ENCODE data around the gene TMEM9. TPM values are rescaled to one million over a fixed set of nuclear protein-coding genes. Genes with fewer than 3 reads are reported as not detected.

The TMEM9 gene
- polyA plus RNA-seq, 3 donors, result 13.6 to 43.6 (median 22.4) TPM

DNA sequence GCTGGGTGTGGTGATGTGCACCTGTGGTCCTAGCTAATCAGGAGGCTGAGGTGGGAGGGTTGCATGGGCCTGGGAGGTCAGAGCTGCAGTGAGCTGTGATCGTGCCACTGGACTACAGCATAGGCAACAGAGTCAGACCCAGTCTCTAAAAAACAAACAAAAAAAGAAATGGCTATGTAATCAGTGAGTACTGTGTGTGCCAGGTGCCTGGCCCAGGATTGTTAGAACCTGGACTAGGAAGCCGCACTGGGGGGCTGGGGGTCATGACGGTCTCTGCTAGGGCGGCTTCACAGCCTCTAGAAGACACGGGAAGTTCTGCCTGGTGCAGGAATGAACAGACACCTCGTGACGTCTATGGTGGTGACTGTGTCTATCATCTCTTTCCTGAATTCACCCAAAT is 8.5 kb downstream of the TMEM9 start:
- Histone ChIP-seq H3K4me1 (ENCODE audit: control insufficient read depth in 1 of 2, insufficient read depth in 2 of 2, low read length in 2 of 2) (no peaks in the 10 kb centered on the region), H3K9me3 (replicated peaks in 1 of 2; ENCODE audit: control insufficient read depth in 1 of 2, insufficient read depth in 1 of 2, low read length in 2 of 2) (no peaks in the 10 kb centered on the region), H2AFZ (ENCODE audit: insufficient read depth, low read depth, low read length, poor library complexity, severe bottlenecking) (no peak overlapping the region), H3K27me3 (ENCODE audit: control insufficient read depth in 2 of 2, insufficient read depth in 2 of 2, low read length in 2 of 2) (no peaks in the 10 kb centered on the region), H3K4me3 (replicated peaks in 1 of 3; ENCODE audit: low read depth in 2 of 3, low read length in 3 of 3) (no peak overlapping the region), H3K4me2 (replicated peaks; ENCODE audit: extremely low read depth, low read length, poor library complexity, severe bottlenecking) (no peak overlapping the region), H3K27ac (ENCODE audit: low read depth in 1 of 2, low read length in 2 of 2) (no peak overlapping the region), H4K20me1 (ENCODE audit: insufficient read depth, low read length) (no peaks in the 10 kb centered on the region), H3K36me3 (replicated peaks in 1 of 2; ENCODE audit: control insufficient read depth in 1 of 2, insufficient read depth in 2 of 2, low read length in 2 of 2) (peaks cover 80 to 97% of the 10 kb centered on the region in 2 donors), H3K79me2 (ENCODE audit: insufficient read depth, low read length) (no peaks in the 10 kb centered on the region), H3K9ac (ENCODE audit: insufficient read depth, low read length, poor library complexity, severe bottlenecking) (no peak overlapping the region)
- no peak overlapping the region for H3K27ac Mint-ChIP-seq
- TF ChIP-seq CTCF (IDR thresholded peaks at IDR 0.05), result no peak
- no peaks in the 10 kb centered on the region for H3K9me3 Mint-ChIP-seq
- WGBS (ENCODE audit: insufficient coverage), result 97% methylated on average over 5 of the region's 7 CpGs
- H3K36me3 Mint-ChIP-seq, result peaks cover 81 to 89% of the 10 kb centered on the region in 2 donors
- H3K27me3 Mint-ChIP-seq (ENCODE audit: low read depth in 3 of 3), result peaks cover 0 to 2% (median 1%) of the 10 kb centered on the region in 3 donors
- no peak overlapping the region for H3K4me3 Mint-ChIP-seq
- no peak for DNase-seq
- H3K4me1 Mint-ChIP-seq, result no peaks in the 10 kb centered on the region
- intact Hi-C loops (cut with micrococcal nuclease), result no loop called here

DNA sequence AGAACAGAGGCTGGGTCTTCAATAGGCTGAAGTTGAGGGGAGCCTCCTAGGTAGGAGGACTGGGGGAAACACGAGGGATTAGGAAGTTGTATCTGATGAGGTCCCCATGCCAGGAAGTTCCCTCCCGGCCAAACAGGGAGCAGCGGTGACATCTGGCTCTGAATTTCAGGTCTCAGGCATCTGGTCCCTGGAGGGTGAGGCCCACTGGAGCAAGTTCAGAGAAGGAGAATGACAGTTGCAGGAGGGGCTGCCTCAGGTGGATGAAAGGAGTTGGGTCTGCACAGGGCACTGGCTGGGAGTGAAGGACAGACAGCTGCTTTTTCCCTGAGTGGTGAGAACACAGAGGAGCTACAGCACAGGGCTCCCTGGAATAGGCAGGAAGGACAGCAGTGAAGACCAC is 9.1 kb downstream of the TMEM9 start:
- Histone ChIP-seq H3K4me3 (replicated peaks in 1 of 3; ENCODE audit: low read depth in 2 of 3, low read length in 3 of 3) (no peak overlapping the region), H2AFZ (ENCODE audit: insufficient read depth, low read depth, low read length, poor library complexity, severe bottlenecking) (no peak overlapping the region), H3K4me2 (replicated peaks; ENCODE audit: extremely low read depth, low read length, poor library complexity, severe bottlenecking) (no peak overlapping the region), H3K9ac (ENCODE audit: insufficient read depth, low read length, poor library complexity, severe bottlenecking) (no peak overlapping the region), H3K79me2 (ENCODE audit: insufficient read depth, low read length) (no peaks in the 10 kb centered on the region), H3K36me3 (replicated peaks in 1 of 2; ENCODE audit: control insufficient read depth in 1 of 2, insufficient read depth in 2 of 2, low read length in 2 of 2) (peaks cover 80 to 97% of the 10 kb centered on the region in 2 donors), H3K27me3 (ENCODE audit: control insufficient read depth in 2 of 2, insufficient read depth in 2 of 2, low read length in 2 of 2) (no peaks in the 10 kb centered on the region), H3K9me3 (replicated peaks in 1 of 2; ENCODE audit: control insufficient read depth in 1 of 2, insufficient read depth in 1 of 2, low read length in 2 of 2) (no peaks in the 10 kb centered on the region), H4K20me1 (ENCODE audit: insufficient read depth, low read length) (no peaks in the 10 kb centered on the region), H3K4me1 (ENCODE audit: control insufficient read depth in 1 of 2, insufficient read depth in 2 of 2, low read length in 2 of 2) (no peaks in the 10 kb centered on the region), H3K27ac (ENCODE audit: low read depth in 1 of 2, low read length in 2 of 2) (no peak overlapping the region)
- no peak for DNase-seq
- Mint-ChIP-seq H3K4me3 (no peak overlapping the region), H3K9me3 (no peaks in the 10 kb centered on the region), H3K4me1 (no peaks in the 10 kb centered on the region), H3K36me3 (peaks cover 78 to 88% of the 10 kb centered on the region in 2 donors), H3K27me3 (ENCODE audit: low read depth in 3 of 3) (peaks cover 0 to 2% (median 1%) of the 10 kb centered on the region in 3 donors), H3K27ac (peak overlapping the region in 3 of 7 donors; percentile 2 to 66 (median 21))
- no peak for TF ChIP-seq CTCF (IDR thresholded peaks at IDR 0.05)
- WGBS (ENCODE audit: insufficient coverage), result 96% methylated on average over 3 of the region's 3 CpGs
- intact Hi-C loops (cut with micrococcal nuclease), result no loop called here
